Measurements from ENCODE around the gene MRTFA.

The MRTFA gene

GRCh38 chr22:40478338-40479125 is 158.0 kb downstream of the MRTFA start:
- no peak overlapping the region for H3K27ac ChIP-seq
- no peak for TF ChIP-seq CTCF (IDR thresholded peaks at IDR 0.05; ENCODE audit: low read depth, low read length, missing control alignments)
- H3K27me3 ChIP-seq (replicated peaks) = no peaks in the 10 kb centered on the region
- in situ Hi-C loops (cut with HindIII; ENCODE audit: low pct_ligation_motif_present, low sequenced_read_pairs) = no loop called here
- H3K4me3 ChIP-seq (ENCODE audit: low read depth, low read length) = no peak overlapping the region
- no peak for DNase-seq
- no peaks in the 10 kb centered on the region for H3K36me3 ChIP-seq (replicated peaks)

- Histone ChIP-seq H3K4me3 (ENCODE audit: low read depth, low read length) (no peak overlapping the region), H3K27me3 (replicated peaks) (no peaks in the 10 kb centered on the region), H3K27ac (no peak overlapping the region), H3K36me3 (replicated peaks) (no peaks in the 10 kb centered on the region)
- no peak for DNase-seq
- TF ChIP-seq CTCF (IDR thresholded peaks at IDR 0.05; ENCODE audit: low read depth, low read length, missing control alignments) = no peak
- in situ Hi-C loops (cut with HindIII; ENCODE audit: low pct_ligation_motif_present, low sequenced_read_pairs) = no loop called here
These were observed 158.7 kb downstream of the MRTFA start for GRCh38 chr22:40477683-40478337.

GRCh38 chr22:40476341-40476740 is 160.2 kb downstream of the MRTFA start:
- Histone ChIP-seq H3K36me3 (replicated peaks) (no peaks in the 10 kb centered on the region), H3K27ac (no peak overlapping the region), H3K27me3 (replicated peaks) (no peaks in the 10 kb centered on the region), H3K4me3 (ENCODE audit: low read depth, low read length) (no peak overlapping the region)
- no peak for DNase-seq
- TF ChIP-seq CTCF (IDR thresholded peaks at IDR 0.05; ENCODE audit: low read depth, low read length, missing control alignments) = no peak
- in situ Hi-C loops (cut with HindIII; ENCODE audit: low pct_ligation_motif_present, low sequenced_read_pairs) = no loop called here

- no peak for TF ChIP-seq CTCF (IDR thresholded peaks at IDR 0.05; ENCODE audit: low read depth, low read length, missing control alignments)
- in situ Hi-C loops (cut with HindIII; ENCODE audit: low pct_ligation_motif_present, low sequenced_read_pairs) = no loop called here
- Histone ChIP-seq H3K27ac (no peak overlapping the region), H3K4me3 (ENCODE audit: low read depth, low read length) (no peak overlapping the region), H3K27me3 (replicated peaks) (no peaks in the 10 kb centered on the region), H3K36me3 (replicated peaks) (no peaks in the 10 kb centered on the region)
- DNase-seq = no peak
These were observed 162.8 kb downstream of the MRTFA start for GRCh38 chr22:40473703-40474102.

GRCh38 chr22:40472579-40472978 is 163.9 kb downstream of the MRTFA start:
- DNase-seq = no peak
- H3K4me3 ChIP-seq (ENCODE audit: low read depth, low read length) = no peak overlapping the region
- TF ChIP-seq CTCF (IDR thresholded peaks at IDR 0.05; ENCODE audit: low read depth, low read length, missing control alignments) = no peak

More at GRCh38 chr22:40472579-40472978, 163.9 kb downstream of the MRTFA start:
- Histone ChIP-seq H3K36me3 (replicated peaks) (no peaks in the 10 kb centered on the region), H3K27me3 (replicated peaks) (no peaks in the 10 kb centered on the region), H3K27ac (no peak overlapping the region)
- in situ Hi-C loops (cut with HindIII; ENCODE audit: low pct_ligation_motif_present, low sequenced_read_pairs) = no loop called here

Data from brain microvascular endothelial cell (primary cell).